ENCODE results near the gene RNF32.
"Not testable (repeated sequence)": the region's sequence is repeated elsewhere in the genome, so short reads cannot be mapped to it uniquely, and the experiment has no call there.

RNF32 gene

DNA sequence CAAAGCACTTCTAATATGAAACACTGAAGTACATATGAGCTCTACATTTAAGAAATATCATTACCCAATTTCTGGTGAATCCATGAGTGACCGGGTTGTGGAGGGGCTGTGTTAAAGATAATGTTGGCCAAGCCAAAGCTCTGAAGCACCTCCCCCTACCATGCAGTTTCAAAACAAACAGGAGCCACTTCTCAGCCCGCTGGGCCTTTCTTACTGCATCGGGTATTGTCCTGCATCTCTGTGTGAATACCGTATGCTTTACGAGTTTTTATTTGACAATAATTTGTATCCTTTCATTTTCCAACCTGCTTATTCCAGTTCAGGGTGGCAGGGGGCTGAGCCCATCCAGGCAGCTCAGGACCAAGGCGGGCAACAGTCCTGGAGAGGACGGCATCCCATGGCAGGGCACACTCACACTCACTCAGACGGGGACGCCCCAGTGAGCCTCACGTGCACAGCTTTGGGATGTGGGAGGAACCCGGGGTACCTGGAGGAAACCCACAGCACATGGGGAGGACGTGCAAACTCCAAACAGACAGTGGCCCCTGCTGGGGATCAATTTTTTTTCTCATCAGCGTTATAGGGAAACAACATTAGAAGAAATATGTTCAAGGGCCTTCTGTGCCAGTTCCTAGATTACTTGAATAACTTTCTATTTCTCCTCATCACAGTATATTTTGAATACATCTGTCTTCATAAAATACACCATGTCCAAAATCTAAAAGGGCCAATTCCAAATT is 1.9 kb downstream of the RNF32 start:
- DNase-seq, result no peak

DNA sequence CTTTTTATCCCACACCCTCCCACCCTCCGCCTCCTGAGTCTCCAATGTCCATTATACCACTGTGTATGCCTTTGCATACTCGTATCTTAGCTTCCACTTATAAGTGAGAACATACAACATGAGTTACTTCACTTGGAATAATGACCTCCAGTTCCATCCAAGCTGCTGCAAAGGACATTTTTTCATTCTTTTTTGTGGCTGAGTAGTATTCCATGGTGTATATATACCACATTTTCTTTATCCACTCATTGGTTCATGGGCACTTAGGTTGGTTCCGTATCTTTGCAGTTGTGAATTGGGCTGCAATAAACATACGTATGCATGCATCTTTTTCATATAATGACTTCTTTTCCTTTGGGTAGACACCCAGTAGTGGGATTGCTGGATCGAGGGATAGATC is 6.8 kb downstream of the RNF32 start:
- not testable (repeated sequence) for DNase-seq

DNA sequence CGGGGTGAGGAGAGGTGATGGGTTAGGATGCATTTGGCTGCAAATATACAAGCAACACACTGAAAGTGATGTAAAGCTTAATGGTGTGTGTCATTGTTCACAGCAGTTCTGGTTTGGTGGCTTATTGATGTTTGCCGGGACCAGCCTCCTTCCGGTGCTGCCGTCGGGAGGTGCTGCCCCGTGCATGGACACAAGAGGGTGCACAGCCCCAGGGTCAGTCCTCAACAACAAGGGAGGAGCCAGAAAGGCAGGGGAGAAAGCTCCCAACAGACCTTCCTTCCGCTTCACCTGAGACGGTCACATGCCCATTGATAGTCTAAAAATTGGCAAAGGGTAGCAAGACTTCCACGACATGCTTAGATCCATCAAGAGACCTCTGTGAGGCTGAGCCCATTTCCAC is 9.5 kb downstream of the RNF32 start:
- no peak for DNase-seq

DNA sequence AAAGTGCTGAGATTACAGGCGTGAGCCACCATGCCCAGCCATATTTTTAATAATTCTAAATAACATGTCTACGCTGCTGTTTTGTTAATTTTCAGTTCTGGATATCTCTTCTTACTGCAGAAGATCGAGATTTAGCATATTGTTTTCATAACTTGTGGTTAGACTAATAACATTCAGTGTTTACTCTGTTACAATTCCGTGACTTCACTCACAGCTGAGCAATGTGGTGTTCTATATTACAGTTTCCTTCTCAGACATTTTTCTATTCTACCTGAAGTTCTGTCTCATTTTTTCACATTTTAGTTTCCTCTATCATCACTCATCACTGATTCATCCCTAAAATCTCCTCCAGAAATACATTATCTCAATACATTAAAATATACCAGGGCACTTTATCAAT is 10.9 kb downstream of the RNF32 start:
- DNase-seq, result no peak

DNA sequence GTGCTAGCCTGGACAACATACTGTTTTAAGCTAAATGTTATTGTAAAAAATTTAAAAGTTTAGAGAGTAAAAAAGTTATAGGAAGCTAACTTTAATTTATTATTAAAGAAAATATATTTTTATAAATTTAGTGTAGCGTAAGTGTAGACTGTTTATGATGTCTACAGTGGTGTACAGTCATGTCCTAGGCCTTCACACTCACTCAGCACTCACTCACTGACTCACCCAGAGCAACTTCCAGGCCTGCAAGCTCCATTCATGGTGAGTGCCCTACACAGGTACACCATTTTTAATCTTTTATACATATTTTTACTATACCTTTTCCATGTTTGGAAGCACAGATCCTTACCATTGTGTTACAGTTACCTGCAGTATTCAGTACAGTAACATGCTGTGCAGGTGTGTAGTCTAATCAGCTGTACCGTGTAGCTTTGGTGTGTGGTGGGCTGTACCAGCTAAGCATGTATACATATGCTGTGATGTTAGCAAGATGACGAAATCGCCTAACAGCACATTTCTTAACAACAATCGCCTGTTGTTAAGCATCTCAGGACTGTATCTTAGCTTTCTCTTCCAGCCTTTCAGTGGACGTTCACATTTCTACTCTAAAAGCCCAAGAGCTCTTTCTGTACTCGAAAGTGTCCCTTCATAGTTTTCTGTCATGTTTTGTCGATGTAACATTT is 12.5 kb downstream of the RNF32 start:
- no peak for DNase-seq

DNA sequence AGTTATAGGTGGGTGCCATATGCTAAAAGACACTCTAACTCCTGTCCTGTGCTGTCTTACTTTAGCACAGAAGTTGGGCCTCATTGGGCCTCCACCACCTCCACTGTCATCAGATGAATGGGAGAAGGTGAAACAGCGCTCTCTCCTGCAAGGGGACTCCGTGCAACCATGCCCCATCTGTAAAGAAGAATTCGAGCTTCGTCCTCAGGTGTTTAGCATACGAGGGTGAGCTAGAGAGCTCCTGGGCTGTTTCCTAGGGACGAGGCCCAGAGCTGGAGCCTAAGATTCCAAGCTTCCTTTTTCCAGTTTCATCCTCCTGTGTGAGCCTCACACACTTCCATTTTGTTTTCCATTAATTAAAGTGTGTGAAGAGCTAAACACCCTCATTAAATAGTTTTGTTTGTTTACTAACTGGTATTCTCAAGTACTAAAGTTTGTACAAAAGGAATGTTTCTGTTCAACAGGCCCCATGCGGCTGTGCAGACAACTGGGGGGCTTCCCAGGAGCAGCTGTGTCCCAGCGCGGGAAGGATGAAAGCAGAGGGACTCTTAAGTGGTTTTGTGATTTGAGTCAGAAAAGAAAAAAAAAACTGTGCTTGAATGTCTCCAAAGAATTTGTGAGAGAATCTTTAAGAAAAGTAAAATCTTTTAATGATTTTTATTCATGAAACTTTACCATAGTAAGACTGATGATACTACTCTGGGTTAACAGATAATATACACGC is 14.1 kb downstream of the RNF32 start:
- DNase-seq, result no peak

DNA sequence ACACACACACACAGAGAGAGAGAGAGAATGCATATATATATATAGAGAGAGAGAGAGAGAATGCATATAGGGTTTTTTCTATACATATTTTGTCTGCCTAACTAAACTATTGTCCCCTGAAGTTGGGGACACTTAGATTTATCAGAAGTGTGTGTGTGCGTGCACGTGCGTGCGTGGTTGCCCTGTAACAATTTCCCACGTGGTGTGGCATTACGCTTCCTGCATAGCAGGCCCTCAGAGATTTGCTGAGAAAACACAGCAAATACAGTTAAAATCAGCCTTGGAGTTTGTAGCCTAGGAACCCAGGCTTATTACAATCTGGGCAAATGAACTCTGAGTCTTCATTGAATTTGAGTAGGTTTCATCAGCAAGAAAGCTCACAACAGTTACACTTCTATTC is 14.7 kb downstream of the RNF32 start:
- no peak for DNase-seq

DNA sequence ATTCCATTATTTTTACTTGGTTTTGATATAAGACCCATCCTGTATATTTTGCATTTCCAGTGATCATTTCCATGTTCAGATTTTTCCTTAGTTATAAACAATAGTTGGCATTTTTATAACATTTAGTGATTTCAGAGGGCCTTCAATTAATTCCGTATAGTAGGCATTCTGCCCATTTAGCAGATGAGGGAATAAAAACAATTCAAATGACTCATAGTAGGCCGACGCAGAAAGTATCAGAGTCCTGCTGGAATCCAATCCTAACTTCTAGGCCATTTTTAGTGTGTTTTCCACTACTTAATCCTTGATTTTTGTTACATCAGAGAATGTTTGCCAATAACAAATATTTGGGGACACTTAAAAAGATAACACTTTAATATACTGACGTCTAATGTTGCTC is 15.4 kb downstream of the RNF32 start:
- DNase-seq, result no peak

DNA sequence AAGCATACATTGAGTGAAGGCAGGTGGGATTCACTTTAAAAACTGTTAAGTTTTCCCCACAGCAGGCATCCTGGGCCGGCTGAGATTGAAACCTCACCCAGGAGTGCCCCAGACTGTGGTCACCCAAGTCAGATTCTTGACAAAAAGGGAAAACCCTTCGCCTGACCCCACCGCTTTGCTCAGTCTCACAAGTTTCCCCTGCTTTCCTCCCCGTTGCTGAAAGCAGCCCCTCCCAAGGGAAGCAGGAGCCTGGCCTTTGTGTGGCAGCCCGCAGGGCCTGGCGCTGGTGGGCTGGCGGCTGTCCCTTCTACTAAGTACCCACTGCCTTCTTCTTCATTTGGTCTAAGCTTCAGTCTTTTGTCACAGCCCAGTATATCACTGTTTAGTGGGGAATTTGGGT is 16.0 kb downstream of the RNF32 start:
- DNase-seq, result no peak

DNA sequence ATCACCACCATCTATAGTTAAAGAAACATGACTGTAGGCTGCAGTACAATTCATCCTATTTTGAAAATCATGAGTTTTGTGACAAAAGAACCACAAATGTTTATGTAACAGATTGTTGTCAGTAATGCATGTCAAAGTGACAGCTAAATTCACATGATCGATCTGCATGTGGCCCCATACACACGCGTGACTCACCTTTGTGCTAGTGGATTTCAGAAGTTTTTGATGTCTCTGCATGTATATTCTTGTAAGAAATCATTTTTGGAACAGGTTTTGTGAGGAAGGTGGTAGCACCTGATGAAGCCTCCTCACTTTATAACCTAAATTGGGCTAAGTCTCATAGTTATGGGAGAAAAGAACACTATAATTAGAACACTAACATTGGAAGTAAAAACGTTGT is 17.1 kb downstream of the RNF32 start:
- DNase-seq, result no peak

DNA sequence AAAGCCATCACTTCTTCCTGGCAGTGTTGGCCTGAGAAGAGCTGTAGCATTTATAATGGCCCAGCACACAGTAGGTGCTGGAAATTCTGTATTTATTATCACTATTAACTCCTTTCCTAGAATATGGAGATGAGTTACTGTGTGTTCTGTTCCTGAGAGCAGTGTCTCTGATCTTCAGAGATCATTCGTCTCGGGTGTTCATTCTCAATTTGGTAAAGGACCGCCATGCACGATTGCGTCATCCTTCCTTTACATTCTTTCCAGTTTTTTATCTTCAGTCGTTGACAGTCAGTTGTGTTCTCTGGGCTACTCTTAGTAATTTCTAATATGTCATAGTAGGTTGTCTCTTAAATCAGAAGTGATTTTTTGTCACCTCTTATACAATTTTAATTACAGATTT is 18.6 kb downstream of the RNF32 start:
- DNase-seq, result no peak

DNA sequence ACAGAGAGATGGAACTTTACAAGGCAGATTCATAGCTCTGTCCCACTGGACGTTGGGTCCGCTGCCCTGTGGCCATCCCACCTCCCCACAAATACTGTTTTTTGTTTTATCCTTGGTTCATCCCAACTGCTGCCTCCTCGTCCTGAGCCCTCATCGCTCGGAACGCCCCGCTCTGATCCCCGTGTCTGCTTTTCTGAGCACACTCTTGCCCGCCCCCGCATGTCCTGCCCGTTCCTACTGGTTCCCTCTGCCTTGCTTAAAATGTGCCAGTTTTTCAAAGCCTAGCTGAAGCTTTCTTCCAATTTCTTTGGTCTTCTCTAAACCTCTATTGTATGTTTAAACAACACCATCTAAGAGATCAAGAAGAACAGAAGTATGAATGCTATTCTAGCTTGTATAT is 19.4 kb downstream of the RNF32 start:
- DNase-seq, result no peak

DNA sequence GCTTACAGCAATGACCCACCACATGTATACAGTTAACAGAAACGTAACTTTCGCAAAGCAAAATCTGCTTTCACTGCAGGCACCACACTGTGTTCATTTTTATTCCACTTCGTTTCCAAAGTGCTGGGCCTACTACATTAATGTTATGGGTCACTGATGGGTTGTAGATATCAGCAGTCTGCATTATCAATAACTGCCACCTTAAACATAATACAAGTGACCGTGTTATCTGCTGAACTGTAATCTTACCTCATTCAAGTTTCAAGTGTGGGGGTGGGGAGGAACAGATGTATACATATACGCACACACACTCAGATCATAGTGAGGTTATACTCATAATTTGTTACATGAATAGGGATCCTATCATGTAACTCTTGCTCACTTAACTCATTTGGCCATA is 21.1 kb downstream of the RNF32 start:
- DNase-seq, result no peak

DNA sequence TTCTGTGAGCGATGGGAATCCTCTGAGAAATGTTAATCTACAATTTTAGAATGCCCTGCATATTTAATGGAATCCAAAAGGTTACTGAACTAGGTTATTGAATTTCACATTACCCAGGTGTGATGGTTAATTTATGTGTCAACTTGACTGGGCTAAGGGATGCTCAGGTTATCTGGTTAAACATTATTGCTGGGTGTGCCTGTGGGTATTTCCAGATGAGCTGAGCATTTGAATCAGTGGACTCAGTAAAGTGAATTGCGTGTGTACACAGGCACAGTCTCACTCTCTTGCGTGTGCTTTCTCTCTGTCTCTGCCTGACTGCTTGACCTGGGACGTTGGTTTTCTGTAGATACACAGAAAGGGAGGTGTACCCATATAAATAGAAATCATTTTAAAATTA is 21.7 kb downstream of the RNF32 start:
- no peak for DNase-seq

DNA sequence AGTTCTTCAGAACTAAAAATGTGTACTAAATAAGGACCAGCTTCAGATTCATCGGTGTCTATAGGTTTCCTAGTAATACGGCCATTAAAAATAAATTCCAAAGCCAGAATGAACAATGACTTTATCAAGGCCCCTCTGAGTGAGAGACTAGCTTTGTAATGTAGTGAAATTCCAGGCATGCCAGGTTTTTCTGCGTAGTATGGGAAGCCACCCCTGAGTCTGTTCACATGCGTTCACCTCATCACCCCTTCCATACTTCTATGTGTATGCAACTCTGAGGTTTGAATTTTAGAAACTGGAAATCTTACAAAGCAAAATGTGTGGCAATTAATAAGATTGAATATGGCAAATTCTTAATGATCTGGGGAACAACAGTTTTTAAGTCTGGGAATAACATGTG is 24.5 kb downstream of the RNF32 start:
- no peak for DNase-seq

DNA sequence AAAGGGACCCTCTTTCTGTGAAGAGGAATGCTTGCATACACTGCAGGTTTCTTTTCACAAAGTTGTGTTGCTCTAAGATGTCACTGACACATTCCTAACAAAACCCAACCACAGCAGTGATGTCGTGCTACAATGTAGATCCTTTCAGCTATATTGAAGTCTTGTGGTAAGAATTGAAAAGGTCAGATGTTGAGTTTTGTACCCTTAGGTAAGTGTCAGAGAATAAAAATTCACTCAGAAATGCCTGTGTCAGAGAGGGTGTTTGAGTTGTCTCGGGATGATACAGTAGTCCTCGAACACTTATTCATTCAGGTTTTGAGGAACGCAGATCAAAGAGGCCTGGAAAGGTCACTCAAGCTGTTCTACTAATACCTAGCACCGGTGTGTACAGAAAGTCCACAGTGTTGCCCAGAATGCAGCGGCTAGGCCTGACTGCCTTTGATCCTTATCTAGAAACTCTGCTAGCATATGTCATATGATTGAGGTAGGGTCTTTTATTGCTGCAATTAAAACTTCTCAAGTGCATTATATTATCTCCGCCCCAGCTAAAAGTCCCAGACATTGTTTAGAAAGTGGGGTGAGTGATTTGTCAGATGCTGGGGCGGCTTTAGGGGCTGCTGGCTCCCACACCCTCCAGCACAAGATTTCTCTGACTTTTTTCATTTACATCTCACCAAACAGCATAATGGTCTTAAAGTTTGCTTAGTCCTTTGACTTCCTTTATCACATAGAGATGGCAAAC is 26.0 kb downstream of the RNF32 start:
- no peak for DNase-seq

DNA sequence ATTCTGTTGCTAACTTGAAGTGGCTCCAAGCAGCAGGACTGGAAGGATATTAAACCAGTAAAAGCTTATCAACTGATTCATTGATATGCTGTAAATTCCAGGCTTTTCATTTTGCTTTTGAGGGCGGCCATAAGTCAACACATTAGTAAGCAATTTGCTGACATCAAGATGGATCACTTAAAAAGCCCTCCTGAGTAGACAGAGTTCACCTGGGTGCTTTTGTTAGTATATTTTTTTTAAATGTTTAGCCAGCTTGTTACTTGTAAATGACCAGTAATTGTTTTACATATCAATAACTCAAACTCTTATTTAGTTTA is 26.5 kb downstream of the RNF32 start:
- DNase-seq, result no peak

DNA sequence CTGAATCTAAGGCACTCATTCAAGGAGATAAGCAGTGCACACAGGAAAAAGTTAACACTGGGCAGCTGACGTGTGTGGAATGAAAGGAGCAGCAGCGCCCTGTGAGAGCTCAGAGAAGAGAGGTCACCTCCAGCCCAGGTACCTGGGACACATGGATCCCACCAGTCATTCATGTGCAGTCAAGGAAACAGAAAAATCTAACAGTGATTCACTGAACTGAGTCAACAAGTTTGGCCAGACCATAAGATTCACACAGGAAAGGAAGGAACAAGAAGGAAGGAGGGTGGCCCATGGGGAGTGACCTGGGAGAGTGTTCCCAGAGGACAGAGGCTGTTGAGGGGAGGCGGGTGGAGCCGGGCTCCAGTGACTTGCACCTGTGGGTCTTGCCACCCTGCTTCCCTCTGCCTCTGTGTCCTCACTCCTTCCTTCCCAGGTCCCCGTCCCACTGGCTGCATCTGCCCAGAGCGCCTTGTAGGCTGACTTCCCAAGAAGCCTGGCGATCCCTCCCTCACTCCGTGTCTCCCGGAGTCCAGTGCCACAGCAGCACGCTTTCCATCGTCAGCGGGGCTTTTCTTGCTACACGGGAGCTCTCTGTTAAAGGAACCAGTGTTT is 27.7 kb downstream of the RNF32 start:
- no peak for DNase-seq

DNA sequence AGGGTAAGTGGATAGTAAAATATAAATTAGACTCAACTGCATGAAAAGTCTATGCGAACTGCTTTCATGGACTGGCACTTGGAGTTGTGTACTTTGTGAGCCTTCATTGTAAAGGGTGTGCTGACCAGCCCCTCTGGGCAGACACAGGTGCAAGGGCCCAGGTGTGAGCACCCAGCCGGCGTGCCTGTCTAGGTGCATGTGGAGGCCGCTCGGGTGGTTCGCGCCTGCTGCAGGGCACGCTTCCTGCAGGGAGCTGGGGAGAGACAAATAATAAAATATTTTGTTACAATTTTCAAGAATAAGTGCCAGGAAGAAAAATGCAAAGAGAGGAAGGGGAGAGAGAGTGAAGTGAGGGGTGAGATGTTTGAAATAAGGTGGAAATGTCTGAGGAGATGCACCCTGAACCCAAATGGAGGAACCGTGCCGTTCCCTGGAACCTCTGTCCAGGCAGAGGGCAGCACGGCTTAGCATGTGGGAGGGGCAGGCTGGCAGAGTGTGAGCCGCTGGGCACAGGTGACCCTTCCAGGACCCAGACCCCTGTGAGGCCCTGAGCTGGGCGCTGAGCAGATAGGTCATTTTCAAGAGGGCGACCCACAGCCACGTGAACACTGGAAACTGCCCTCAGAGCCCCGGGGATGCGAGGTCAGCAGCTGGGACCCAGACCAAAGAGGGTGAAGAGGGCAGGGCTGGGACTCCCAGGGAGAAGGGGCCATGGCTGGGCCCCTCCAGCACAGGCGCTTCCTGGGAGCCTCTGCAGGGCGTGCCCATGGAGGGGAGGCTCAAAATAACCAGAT is 28.7 kb downstream of the RNF32 start:
- no peak for DNase-seq

DNA sequence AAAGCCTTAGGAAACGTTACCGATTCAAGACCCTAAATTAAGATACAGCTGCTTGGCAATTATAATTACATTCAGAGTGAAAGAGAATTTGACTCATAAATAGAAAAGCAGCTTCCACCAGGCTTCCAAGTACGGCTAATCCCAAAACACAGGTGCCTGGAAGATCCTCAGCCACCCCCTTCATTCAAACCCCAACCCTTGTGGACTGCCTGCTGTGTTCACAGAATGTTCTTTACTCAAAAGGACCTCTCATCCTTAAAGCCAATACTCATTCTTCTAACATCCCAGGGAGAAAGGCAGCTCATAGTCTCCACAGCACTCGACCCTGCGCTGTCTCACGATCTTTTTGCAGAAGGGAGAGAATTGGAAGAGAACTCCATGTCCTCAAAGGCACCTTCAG is 32.9 kb downstream of the RNF32 start:
- no peak for DNase-seq

DNA sequence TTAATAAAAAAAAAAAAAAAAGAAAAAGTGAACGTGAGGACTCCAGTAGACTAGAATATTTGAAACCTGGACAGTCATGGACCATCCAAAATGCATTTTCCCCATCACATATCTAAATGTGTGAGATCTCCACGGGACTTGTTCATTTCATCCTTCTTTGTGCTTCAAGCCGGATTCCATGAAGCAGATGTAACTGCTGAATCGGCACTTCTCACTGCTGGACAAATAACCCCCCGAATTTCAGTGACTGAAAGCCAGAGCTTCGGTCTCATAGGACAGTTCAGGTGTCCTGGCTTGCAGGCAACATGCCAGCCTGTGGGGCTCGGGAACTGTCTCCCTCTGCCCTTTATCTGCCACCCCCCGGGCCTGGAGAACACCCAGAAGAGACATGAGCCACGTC is 33.3 kb downstream of the RNF32 start:
- DNase-seq, result no peak

DNA sequence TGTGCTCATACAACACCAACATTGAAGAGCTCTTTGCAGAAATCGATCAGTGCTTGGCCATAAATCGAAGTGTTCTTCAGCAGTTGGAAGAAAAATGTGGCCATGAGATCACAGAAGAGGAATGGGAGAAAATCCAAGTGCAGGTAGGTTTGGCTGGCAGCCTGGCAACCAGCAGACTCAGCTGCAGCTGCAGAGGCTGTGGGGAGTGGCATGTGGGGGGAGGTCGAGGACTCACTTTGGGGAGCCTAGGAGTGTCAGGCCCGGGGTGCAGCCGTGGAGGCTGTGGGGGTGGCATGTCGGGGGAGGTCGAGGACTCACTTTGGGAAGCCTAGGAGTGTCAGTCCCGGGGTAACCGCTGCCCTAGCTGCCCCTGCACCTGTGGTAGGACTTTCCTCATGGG is 35.1 kb downstream of the RNF32 start:
- DNase-seq, result no peak

All from NCI-H1105 (cell line).